ENCODE results near the gene SETD1A.

Gene SETD1A

GRCh38 chr16:30953511-30954124 is 3.9 kb upstream of the SETD1A start:
- DNase-seq: peak; percentile 71
- peak; percentile 41 for ATAC-seq

GRCh38 chr16:30954993-30955392 is 2.6 kb upstream of the SETD1A start:
- ATAC-seq (no peak), DNase-seq (no peak)

GRCh38 chr16:30956601-30957455 is 726 bp upstream of the SETD1A start:
- ATAC-seq (peak; percentile 83), DNase-seq (peak; percentile 95)

- DNase-seq (no peak), ATAC-seq (peak; percentile 3)
Observed at GRCh38 chr16:30958175-30959079, 873 bp downstream of the SETD1A start.

GRCh38 chr16:30961384-30961783 is 3.8 kb downstream of the SETD1A start:
- DNase-seq (no peak), ATAC-seq (no peak)

- ATAC-seq: no peak
- no peak for DNase-seq
Observed at GRCh38 chr16:30963925-30964511, 6.5 kb downstream of the SETD1A start.

GRCh38 chr16:30964574-30965226 is 7.1 kb downstream of the SETD1A start:
- DNase-seq: no peak
- no peak for ATAC-seq

- DNase-seq (no peak), ATAC-seq (no peak)
Observed at GRCh38 chr16:30965436-30965835, 7.9 kb downstream of the SETD1A start.

- ATAC-seq: no peak
- no peak for DNase-seq
Observed at GRCh38 chr16:30966033-30966619, 8.6 kb downstream of the SETD1A start.

- DNase-seq (no peak), ATAC-seq (no peak)
Observed at GRCh38 chr16:30967795-30968194, 10.2 kb downstream of the SETD1A start.

GRCh38 chr16:30969246-30969842 is 11.8 kb downstream of the SETD1A start:
- ATAC-seq: no peak
- no peak for DNase-seq

GRCh38 chr16:30971298-30971697 is 13.7 kb downstream of the SETD1A start:
- no peak for ATAC-seq

GRCh38 chr16:30972872-30973271 is 15.3 kb downstream of the SETD1A start:
- no peak for ATAC-seq

More at GRCh38 chr16:30971298-30971697, 13.7 kb downstream of the SETD1A start:
- no peak for DNase-seq

GRCh38 chr16:30974348-30974747 is 16.8 kb downstream of the SETD1A start:
- ATAC-seq (no peak), DNase-seq (no peak)

More at GRCh38 chr16:30972872-30973271, 15.3 kb downstream of the SETD1A start:
- no peak for DNase-seq

- DNase-seq (no peak), ATAC-seq (no peak)
Observed at GRCh38 chr16:30976486-30976885, 18.9 kb downstream of the SETD1A start.

- ATAC-seq: no peak
- DNase-seq: peak; percentile 40
Observed at GRCh38 chr16:30977502-30977901, 19.9 kb downstream of the SETD1A start.

- DNase-seq (no peak), ATAC-seq (no peak)
Observed at GRCh38 chr16:30979170-30980022, 21.8 kb downstream of the SETD1A start.

GRCh38 chr16:30980023-30980371 is 22.4 kb downstream of the SETD1A start:
- DNase-seq: no peak

GRCh38 chr16:30980434-30980833 is 22.9 kb downstream of the SETD1A start:
- DNase-seq (no peak), ATAC-seq (no peak)

More at GRCh38 chr16:30980023-30980371, 22.4 kb downstream of the SETD1A start:
- no peak for ATAC-seq

GRCh38 chr16:30980959-30981358 is 23.4 kb downstream of the SETD1A start:
- no peak for ATAC-seq

More at GRCh38 chr16:30980959-30981358, 23.4 kb downstream of the SETD1A start:
- no peak for DNase-seq
